Neuronal stem cell (in vitro differentiated cells): Measurements from ENCODE around the gene DCLRE1C.
"Not testable (repeated sequence)": the region's sequence is repeated elsewhere in the genome, so short reads cannot be mapped to it uniquely, and the experiment has no call there.

Experiments
- DNase-seq: peaks from one replicate; pipeline ENCODE4 v3.0.0-alpha.2; 2013; ENCODE audit warnings: low spot score
- H2AFZ ChIP-seq: one replicate; pipeline ENCODE4 v1.6.1; 2013; ENCODE audit warnings: mild to moderate bottlenecking, low read length, inconsistent platforms
- H2AK5ac ChIP-seq: 2 replicates; pipeline ENCODE4 v1.6.1; 2013; ENCODE audit warnings: low read depth, mild to moderate bottlenecking, inconsistent platforms, low read length, moderate library complexity, mixed read lengths
- H2BK120ac ChIP-seq: 2 replicates; pipeline ENCODE4 v1.6.1; 2013; ENCODE audit warnings: low read depth, mild to moderate bottlenecking, inconsistent platforms, low read length, moderate library complexity, mixed read lengths
- H2BK12ac ChIP-seq: one replicate; pipeline ENCODE4 v1.6.1; 2013; ENCODE audit warnings: low read length, inconsistent platforms
- H2BK15ac ChIP-seq: 2 replicates; pipeline ENCODE4 v1.6.1; 2013; ENCODE audit warnings: mild to moderate bottlenecking, low read length, inconsistent platforms, mixed read lengths
- H2BK5ac ChIP-seq: one replicate; pipeline ENCODE4 v1.6.1; 2013; ENCODE audit warnings: inconsistent platforms, mild to moderate bottlenecking, low read length, moderate library complexity
- H3K14ac ChIP-seq: one replicate; pipeline ENCODE4 v1.6.1; 2013; ENCODE audit warnings: low read length, inconsistent platforms
- H3K18ac ChIP-seq: 2 replicates; pipeline ENCODE4 v1.6.1; 2013; ENCODE audit warnings: low read length, inconsistent platforms
- H3K23ac ChIP-seq: 2 replicates; pipeline ENCODE4 v1.6.1; 2013; ENCODE audit warnings: low read depth, mild to moderate bottlenecking, mixed read lengths, low read length, inconsistent platforms; ENCODE audit not compliant: poor library complexity
- H3K27ac ChIP-seq: replicated peaks from 3 replicates; pipeline ENCODE4 v1.5.1; 2013; ENCODE audit warnings: low read length, inconsistent platforms
- H3K27me3 ChIP-seq, 3 experiments: 2 replicates each; pipeline ENCODE4 v1.6.1; 2013; ENCODE audit warnings: low read length in 3 of 3, mild to moderate bottlenecking in 2 of 3, inconsistent platforms in 1 of 3, low read depth in 1 of 3, mixed read lengths in 1 of 3, moderate library complexity in 1 of 3; ENCODE audit not compliant: control insufficient read depth in 3 of 3, insufficient read depth in 3 of 3
- H3K36me3 ChIP-seq, 2 donors: replicated peaks in 1 of 2; 2 replicates each; pipeline ENCODE4 v1.6.1; 2013; ENCODE audit warnings: low read length in 2 of 2; ENCODE audit not compliant: control insufficient read depth in 2 of 2, insufficient read depth in 2 of 2
- H3K4ac ChIP-seq: 2 replicates; pipeline ENCODE4 v1.6.1; 2013; ENCODE audit warnings: inconsistent platforms, mild to moderate bottlenecking, low read length, moderate library complexity
- H3K4me1 ChIP-seq, 2 donors: 1 replicate in 1 of 2; 2 replicates in 1 of 2; pipeline ENCODE4 v1.6.1; 2013; ENCODE audit warnings: low read length in 2 of 2, low read depth in 1 of 2; ENCODE audit not compliant: control insufficient read depth in 2 of 2, insufficient read depth in 1 of 2
- H3K4me2 ChIP-seq: one replicate; pipeline ENCODE4 v1.6.1; 2013; ENCODE audit warnings: mild to moderate bottlenecking, low read length, inconsistent platforms; ENCODE audit not compliant: insufficient read depth, poor library complexity, severe bottlenecking
- H3K4me3 ChIP-seq, 2 donors: 2 replicates each; pipeline ENCODE4 v1.5.1; 2013; ENCODE audit warnings: low read length in 2 of 2, mild to moderate bottlenecking in 2 of 2, inconsistent platforms in 1 of 2, moderate library complexity in 1 of 2
- H3K79me1 ChIP-seq: one replicate; pipeline ENCODE4 v1.6.1; 2013; ENCODE audit warnings: low read depth, mild to moderate bottlenecking, inconsistent platforms, low read length, moderate library complexity
- H3K9ac ChIP-seq: one replicate; pipeline ENCODE4 v1.6.1; 2013; ENCODE audit warnings: mild to moderate bottlenecking, low read depth, low read length, inconsistent platforms; ENCODE audit not compliant: poor library complexity
- H3K9me3 ChIP-seq, 2 donors: replicated peaks in 1 of 2; 2 replicates each; pipeline versions ENCODE3 to v1.6.1; 2013; ENCODE audit warnings: low read length in 2 of 2, mild to moderate bottlenecking in 2 of 2, inconsistent platforms in 1 of 2, low read depth in 1 of 2, mixed read lengths in 1 of 2, moderate library complexity in 1 of 2; ENCODE audit not compliant: control insufficient read depth in 2 of 2, insufficient read depth in 1 of 2
- H4K8ac ChIP-seq: one replicate; pipeline ENCODE4 v1.6.1; 2013; ENCODE audit warnings: low read depth, mild to moderate bottlenecking, inconsistent platforms, low read length, moderate library complexity
- H4K91ac ChIP-seq: one replicate; pipeline ENCODE4 v1.6.1; 2013; ENCODE audit warnings: low read length, low read depth, mild to moderate bottlenecking, inconsistent platforms; ENCODE audit not compliant: poor library complexity
- WGBS, 2 donors: extraction: QIAGEN DNeasy Blood & Tissue Kit; methylation state at CpG; one replicate each; pipeline ENCODE4 v1.1.7; 2013; ENCODE audit warnings: missing lambda C conversion rate in 2 of 2, mixed read lengths in 1 of 2; ENCODE audit not compliant: insufficient read length in 2 of 2, insufficient replicate concordance in 1 of 2; ENCODE audit errors: extremely low coverage in 2 of 2; 5-methylcytosine and 5-hydroxymethylcytosine counted together

The DCLRE1C gene

GRCh38 chr10:14911801-14912200, 42.1 kb downstream of the DCLRE1C start:
- Histone ChIP-seq H2BK12ac (no peak overlapping the region), H3K23ac (no peak overlapping the region), H2BK5ac (no peak overlapping the region), H3K4me2 (no peak overlapping the region), H2BK120ac (no peak overlapping the region), H2AK5ac (no peak overlapping the region), H3K14ac (no peak overlapping the region), H3K9me3 (peaks cover 19 to 43% of the 10 kb centered on the region in 2 donors), H3K4me1 (no peaks in the 10 kb centered on the region), H2AFZ (no peak overlapping the region), H4K8ac (no peak overlapping the region), H3K27me3 (no peaks in the 10 kb centered on the region), H3K4me3 (no peak overlapping the region), H3K4ac (no peak overlapping the region), H3K36me3 (peaks cover 22 to 94% of the 10 kb centered on the region in 2 donors), H2BK15ac (no peak overlapping the region), H3K9ac (no peak overlapping the region), H3K27ac (no peak overlapping the region), H3K18ac (no peak overlapping the region), H4K91ac (no peak overlapping the region), H3K79me1 (no peaks in the 10 kb centered on the region)
- no peak for DNase-seq
- WGBS, 2 donors, result no CpG with 5 or more reads among the region's 3 CpGs

- Histone ChIP-seq H3K4ac (no peak overlapping the region), H3K9ac (no peak overlapping the region), H4K8ac (no peak overlapping the region), H2AK5ac (no peak overlapping the region), H3K23ac (no peak overlapping the region), H4K91ac (no peak overlapping the region), H2BK120ac (no peak overlapping the region), H3K18ac (no peak overlapping the region), H3K36me3 (peaks cover 23 to 94% of the 10 kb centered on the region in 2 donors), H2BK12ac (no peak overlapping the region), H3K4me3 (no peak overlapping the region), H3K9me3 (peaks cover 18 to 48% of the 10 kb centered on the region in 2 donors), H3K4me2 (no peak overlapping the region), H2BK5ac (no peak overlapping the region), H3K27me3 (no peaks in the 10 kb centered on the region), H3K4me1 (no peaks in the 10 kb centered on the region), H2BK15ac (no peak overlapping the region), H2AFZ (no peak overlapping the region), H3K79me1 (no peaks in the 10 kb centered on the region), H3K27ac (no peak overlapping the region), H3K14ac (no peak overlapping the region)
- DNase-seq, result no peak
- no CpG with 5 or more reads among the region's 4 CpGs for WGBS, 2 donors
Measured at GRCh38 chr10:14910953-14911352, 42.9 kb downstream of the DCLRE1C start.

- H2BK15ac ChIP-seq, result no peak overlapping the region
- no peak overlapping the region for H2BK120ac ChIP-seq
- H3K4me3 ChIP-seq, result no peak overlapping the region
- H3K23ac ChIP-seq, result no peak overlapping the region
- H4K8ac ChIP-seq, result no peak overlapping the region
- peaks cover 16 to 41% of the 10 kb centered on the region in 2 donors for H3K9me3 ChIP-seq
- no peak overlapping the region for H3K9ac ChIP-seq
- H3K4ac ChIP-seq, result no peak overlapping the region
- no peak overlapping the region for H2AFZ ChIP-seq
- H3K27ac ChIP-seq, result no peak overlapping the region
- no peak overlapping the region for H2BK12ac ChIP-seq
- H3K27me3 ChIP-seq, result no peaks in the 10 kb centered on the region
- peaks cover 23 to 99% of the 10 kb centered on the region in 2 donors for H3K36me3 ChIP-seq
- H3K4me2 ChIP-seq, result no peak overlapping the region
- DNase-seq, result no peak
- no peak overlapping the region for H2AK5ac ChIP-seq
- no peak overlapping the region for H2BK5ac ChIP-seq
- H3K4me1 ChIP-seq, result no peaks in the 10 kb centered on the region
- H3K79me1 ChIP-seq, result no peaks in the 10 kb centered on the region
- no peak overlapping the region for H3K18ac ChIP-seq
- H3K14ac ChIP-seq, result no peak overlapping the region
- no CpG with 5 or more reads among the region's 2 CpGs for WGBS, 2 donors
- H4K91ac ChIP-seq, result no peak overlapping the region
Measured at GRCh38 chr10:14909101-14909500, 44.8 kb downstream of the DCLRE1C start.

- H3K18ac ChIP-seq, H3K14ac ChIP-seq, H3K27me3 ChIP-seq, H3K4me2 ChIP-seq, DNase-seq, H3K9ac ChIP-seq, H2BK12ac ChIP-seq, H4K91ac ChIP-seq, H2AK5ac ChIP-seq, H2BK15ac ChIP-seq, H3K79me1 ChIP-seq, H3K4me1 ChIP-seq, H3K27ac ChIP-seq, H2BK120ac ChIP-seq, H4K8ac ChIP-seq, H3K4ac ChIP-seq, H3K23ac ChIP-seq, H2BK5ac ChIP-seq, H3K4me3 ChIP-seq, H2AFZ ChIP-seq: not testable (repeated sequence)
- peaks cover 27 to 99% of the 10 kb centered on the region in 2 donors for H3K36me3 ChIP-seq
- WGBS, 2 donors, result no CpG with 5 or more reads among the region's 4 CpGs
- peaks cover 16 to 35% of the 10 kb centered on the region in 2 donors for H3K9me3 ChIP-seq
Measured at GRCh38 chr10:14907591-14907990, 46.3 kb downstream of the DCLRE1C start.
